ENCODE results near the gene PRR9. TPM values are rescaled to one million over a fixed set of nuclear protein-coding genes. Genes with fewer than 3 reads are reported as not detected.

Gene PRR9
- total and polyA plus RNA-seq, 2 experiments from 2014 or later, result not detected

DNA sequence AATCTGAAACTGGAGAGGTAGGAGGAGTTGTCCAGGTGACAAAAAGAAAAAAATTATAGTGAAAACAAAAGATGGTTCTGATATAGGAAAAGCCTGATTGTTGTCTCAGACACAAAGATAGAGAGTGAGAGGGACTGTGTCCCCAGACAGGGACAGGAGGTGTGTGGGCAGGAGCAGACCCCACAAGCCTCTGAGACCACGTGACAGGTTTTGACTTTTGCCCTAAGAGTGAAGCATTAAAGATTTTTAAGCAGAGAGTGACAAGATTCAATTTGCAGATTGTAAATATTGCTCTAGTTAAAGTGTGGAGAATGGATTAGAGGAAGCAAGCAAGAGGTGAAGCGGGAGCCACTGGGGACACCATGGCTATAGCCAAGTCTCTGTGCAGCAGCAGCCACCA is 10.4 kb downstream of the PRR9 start:
- Mint-ChIP-seq H3K27me3 (ENCODE audit: insufficient read depth, low read depth, poor library complexity) (peaks cover 2% of the 10 kb centered on the region), H3K36me3 (ENCODE audit: low read depth) (no peaks in the 10 kb centered on the region), H3K9me3 (no peaks in the 10 kb centered on the region; the same call in 1 of the 3 replicates), H3K27ac (no peak overlapping the region), H3K4me3 (no peak overlapping the region), H3K4me1 (no peaks in the 10 kb centered on the region)
- H3K27ac ChIP-seq (ENCODE audit: low read depth), result no peak overlapping the region
- no peak overlapping the region for H3K4me3 ChIP-seq
- no peaks in the 10 kb centered on the region for H3F3A ChIP-seq (replicated peaks; ENCODE audit: low read depth)
- ATAC-seq, result no peak
- H3K79me2 ChIP-seq (replicated peaks; ENCODE audit: insufficient read depth), result no peaks in the 10 kb centered on the region
- H3K4me2 ChIP-seq, result no peak overlapping the region
- no peaks in the 10 kb centered on the region for H3K27me3 ChIP-seq (ENCODE audit: insufficient read depth)
- no peaks in the 10 kb centered on the region for H3K9me2 ChIP-seq (ENCODE audit: insufficient read depth)
- H3K36me3 ChIP-seq (ENCODE audit: insufficient read depth), result no peaks in the 10 kb centered on the region
- no peak overlapping the region for H2AFZ ChIP-seq
- TF ChIP-seq STAT1 (IDR thresholded peaks at IDR 0.05; ENCODE audit: unreplicated experiment) (no peak), POLR2AphosphoS5 (IDR thresholded peaks at IDR 0.05; ENCODE audit: low read depth) (no peak), JUNB (IDR thresholded peaks at IDR 0.05; ENCODE audit: unreplicated experiment) (no peak), EZH2 (IDR thresholded peaks at IDR 0.05; ENCODE audit: low read depth, unreplicated experiment) (no peak), CREB1 (CRISPR knock-in tag; IDR thresholded peaks at IDR 0.05; ENCODE audit: low read depth) (no peak), EZH2phosphoT487 (IDR thresholded peaks at IDR 0.05; ENCODE audit: unreplicated experiment) (no peak), NANOG (IDR thresholded peaks at IDR 0.05; ENCODE audit: borderline replicate concordance) (no peak), ZNF114 (CRISPR knock-in tag; IDR thresholded peaks at IDR 0.05) (no peak), ZNF331 (CRISPR knock-in tag; IDR thresholded peaks at IDR 0.05; ENCODE audit: low read depth) (no peak)
- TF ChIP-seq, protein P1, sequence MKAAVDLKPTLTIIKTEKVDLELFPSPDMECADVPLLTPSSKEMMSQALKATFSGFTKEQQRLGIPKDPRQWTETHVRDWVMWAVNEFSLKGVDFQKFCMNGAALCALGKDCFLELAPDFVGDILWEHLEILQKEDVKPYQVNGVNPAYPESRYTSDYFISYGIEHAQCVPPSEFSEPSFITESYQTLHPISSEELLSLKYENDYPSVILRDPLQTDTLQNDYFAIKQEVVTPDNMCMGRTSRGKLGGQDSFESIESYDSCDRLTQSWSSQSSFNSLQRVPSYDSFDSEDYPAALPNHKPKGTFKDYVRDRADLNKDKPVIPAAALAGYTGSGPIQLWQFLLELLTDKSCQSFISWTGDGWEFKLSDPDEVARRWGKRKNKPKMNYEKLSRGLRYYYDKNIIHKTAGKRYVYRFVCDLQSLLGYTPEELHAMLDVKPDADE (IDR thresholded peaks at IDR 0.05), result no peak
- TF ChIP-seq, protein P2, sequence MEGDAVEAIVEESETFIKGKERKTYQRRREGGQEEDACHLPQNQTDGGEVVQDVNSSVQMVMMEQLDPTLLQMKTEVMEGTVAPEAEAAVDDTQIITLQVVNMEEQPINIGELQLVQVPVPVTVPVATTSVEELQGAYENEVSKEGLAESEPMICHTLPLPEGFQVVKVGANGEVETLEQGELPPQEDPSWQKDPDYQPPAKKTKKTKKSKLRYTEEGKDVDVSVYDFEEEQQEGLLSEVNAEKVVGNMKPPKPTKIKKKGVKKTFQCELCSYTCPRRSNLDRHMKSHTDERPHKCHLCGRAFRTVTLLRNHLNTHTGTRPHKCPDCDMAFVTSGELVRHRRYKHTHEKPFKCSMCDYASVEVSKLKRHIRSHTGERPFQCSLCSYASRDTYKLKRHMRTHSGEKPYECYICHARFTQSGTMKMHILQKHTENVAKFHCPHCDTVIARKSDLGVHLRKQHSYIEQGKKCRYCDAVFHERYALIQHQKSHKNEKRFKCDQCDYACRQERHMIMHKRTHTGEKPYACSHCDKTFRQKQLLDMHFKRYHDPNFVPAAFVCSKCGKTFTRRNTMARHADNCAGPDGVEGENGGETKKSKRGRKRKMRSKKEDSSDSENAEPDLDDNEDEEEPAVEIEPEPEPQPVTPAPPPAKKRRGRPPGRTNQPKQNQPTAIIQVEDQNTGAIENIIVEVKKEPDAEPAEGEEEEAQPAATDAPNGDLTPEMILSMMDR (conservative IDR thresholded peaks at IDR 0.05; ENCODE audit: low read depth in 2 of 2), result no peak
- TF ChIP-seq, protein P3, sequence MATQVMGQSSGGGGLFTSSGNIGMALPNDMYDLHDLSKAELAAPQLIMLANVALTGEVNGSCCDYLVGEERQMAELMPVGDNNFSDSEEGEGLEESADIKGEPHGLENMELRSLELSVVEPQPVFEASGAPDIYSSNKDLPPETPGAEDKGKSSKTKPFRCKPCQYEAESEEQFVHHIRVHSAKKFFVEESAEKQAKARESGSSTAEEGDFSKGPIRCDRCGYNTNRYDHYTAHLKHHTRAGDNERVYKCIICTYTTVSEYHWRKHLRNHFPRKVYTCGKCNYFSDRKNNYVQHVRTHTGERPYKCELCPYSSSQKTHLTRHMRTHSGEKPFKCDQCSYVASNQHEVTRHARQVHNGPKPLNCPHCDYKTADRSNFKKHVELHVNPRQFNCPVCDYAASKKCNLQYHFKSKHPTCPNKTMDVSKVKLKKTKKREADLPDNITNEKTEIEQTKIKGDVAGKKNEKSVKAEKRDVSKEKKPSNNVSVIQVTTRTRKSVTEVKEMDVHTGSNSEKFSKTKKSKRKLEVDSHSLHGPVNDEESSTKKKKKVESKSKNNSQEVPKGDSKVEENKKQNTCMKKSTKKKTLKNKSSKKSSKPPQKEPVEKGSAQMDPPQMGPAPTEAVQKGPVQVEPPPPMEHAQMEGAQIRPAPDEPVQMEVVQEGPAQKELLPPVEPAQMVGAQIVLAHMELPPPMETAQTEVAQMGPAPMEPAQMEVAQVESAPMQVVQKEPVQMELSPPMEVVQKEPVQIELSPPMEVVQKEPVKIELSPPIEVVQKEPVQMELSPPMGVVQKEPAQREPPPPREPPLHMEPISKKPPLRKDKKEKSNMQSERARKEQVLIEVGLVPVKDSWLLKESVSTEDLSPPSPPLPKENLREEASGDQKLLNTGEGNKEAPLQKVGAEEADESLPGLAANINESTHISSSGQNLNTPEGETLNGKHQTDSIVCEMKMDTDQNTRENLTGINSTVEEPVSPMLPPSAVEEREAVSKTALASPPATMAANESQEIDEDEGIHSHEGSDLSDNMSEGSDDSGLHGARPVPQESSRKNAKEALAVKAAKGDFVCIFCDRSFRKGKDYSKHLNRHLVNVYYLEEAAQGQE (IDR thresholded peaks at IDR 0.05; ENCODE audit: unreplicated experiment), result no peak
- TF ChIP-seq, protein P4, sequence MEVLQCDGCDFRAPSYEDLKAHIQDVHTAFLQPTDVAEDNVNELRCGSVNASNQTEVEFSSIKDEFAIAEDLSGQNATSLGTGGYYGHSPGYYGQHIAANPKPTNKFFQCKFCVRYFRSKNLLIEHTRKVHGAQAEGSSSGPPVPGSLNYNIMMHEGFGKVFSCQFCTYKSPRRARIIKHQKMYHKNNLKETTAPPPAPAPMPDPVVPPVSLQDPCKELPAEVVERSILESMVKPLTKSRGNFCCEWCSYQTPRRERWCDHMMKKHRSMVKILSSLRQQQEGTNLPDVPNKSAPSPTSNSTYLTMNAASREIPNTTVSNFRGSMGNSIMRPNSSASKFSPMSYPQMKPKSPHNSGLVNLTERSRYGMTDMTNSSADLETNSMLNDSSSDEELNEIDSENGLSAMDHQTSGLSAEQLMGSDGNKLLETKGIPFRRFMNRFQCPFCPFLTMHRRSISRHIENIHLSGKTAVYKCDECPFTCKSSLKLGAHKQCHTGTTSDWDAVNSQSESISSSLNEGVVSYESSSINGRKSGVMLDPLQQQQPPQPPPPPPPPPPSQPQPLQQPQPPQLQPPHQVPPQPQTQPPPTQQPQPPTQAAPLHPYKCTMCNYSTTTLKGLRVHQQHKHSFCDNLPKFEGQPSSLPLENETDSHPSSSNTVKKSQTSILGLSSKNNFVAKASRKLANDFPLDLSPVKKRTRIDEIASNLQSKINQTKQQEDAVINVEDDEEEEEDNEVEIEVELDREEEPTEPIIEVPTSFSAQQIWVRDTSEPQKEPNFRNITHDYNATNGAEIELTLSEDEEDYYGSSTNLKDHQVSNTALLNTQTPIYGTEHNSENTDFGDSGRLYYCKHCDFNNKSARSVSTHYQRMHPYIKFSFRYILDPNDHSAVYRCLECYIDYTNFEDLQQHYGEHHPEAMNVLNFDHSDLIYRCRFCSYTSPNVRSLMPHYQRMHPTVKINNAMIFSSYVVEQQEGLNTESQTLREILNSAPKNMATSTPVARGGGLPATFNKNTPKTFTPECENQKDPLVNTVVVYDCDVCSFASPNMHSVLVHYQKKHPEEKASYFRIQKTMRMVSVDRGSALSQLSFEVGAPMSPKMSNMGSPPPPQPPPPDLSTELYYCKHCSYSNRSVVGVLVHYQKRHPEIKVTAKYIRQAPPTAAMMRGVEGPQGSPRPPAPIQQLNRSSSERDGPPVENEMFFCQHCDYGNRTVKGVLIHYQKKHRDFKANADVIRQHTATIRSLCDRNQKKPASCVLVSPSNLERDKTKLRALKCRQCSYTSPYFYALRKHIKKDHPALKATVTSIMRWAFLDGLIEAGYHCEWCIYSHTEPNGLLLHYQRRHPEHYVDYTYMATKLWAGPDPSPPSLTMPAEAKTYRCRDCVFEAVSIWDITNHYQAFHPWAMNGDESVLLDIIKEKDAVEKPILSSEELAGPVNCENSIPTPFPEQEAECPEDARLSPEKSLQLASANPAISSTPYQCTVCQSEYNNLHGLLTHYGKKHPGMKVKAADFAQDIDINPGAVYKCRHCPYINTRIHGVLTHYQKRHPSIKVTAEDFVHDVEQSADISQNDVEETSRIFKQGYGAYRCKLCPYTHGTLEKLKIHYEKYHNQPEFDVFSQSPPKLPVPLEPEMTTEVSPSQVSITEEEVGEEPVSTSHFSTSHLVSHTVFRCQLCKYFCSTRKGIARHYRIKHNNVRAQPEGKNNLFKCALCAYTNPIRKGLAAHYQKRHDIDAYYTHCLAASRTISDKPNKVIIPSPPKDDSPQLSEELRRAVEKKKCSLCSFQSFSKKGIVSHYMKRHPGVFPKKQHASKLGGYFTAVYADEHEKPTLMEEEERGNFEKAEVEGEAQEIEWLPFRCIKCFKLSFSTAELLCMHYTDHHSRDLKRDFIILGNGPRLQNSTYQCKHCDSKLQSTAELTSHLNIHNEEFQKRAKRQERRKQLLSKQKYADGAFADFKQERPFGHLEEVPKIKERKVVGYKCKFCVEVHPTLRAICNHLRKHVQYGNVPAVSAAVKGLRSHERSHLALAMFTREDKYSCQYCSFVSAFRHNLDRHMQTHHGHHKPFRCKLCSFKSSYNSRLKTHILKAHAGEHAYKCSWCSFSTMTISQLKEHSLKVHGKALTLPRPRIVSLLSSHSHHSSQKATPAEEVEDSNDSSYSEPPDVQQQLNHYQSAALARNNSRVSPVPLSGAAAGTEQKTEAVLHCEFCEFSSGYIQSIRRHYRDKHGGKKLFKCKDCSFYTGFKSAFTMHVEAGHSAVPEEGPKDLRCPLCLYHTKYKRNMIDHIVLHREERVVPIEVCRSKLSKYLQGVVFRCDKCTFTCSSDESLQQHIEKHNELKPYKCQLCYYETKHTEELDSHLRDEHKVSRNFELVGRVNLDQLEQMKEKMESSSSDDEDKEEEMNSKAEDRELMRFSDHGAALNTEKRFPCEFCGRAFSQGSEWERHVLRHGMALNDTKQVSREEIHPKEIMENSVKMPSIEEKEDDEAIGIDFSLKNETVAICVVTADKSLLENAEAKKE (CRISPR knock-in tag; IDR thresholded peaks at IDR 0.05), result no peak
- H4K20me1 ChIP-seq (replicated peaks; ENCODE audit: insufficient read depth), result no peaks in the 10 kb centered on the region
- no peaks in the 10 kb centered on the region for H3K4me1 ChIP-seq (ENCODE audit: insufficient read depth)
- DNase-seq (ENCODE audit: low spot score), result no peak
